ENCODE measurements around the gene GAS7. TPM values are rescaled to one million over a fixed set of nuclear protein-coding genes. Genes with fewer than 3 reads are reported as not detected.

Gene GAS7
- total RNA-seq, 1 experiment from 2014 or later: 6.0 TPM

GRCh38 chr17:9968008-9968407 lies 230.4 kb downstream of the GAS7 start:
- no peak overlapping the region for H3K9ac ChIP-seq (ENCODE audit: extremely low read depth, insufficient read length, low read length)
- no peak overlapping the region for H3K14ac ChIP-seq (ENCODE audit: insufficient read depth, low read length)
- no peak for DNase-seq
- H3K23me2 ChIP-seq (ENCODE audit: insufficient read length, low read depth, low read length, poor library complexity, severe bottlenecking): no peaks in the 10 kb centered on the region
- no peak overlapping the region for H3K23ac ChIP-seq (ENCODE audit: insufficient read length, low read depth, low read length)
- no peaks in the 10 kb centered on the region for H3K27me3 ChIP-seq (ENCODE audit: insufficient read depth, low read length)
- no peaks in the 10 kb centered on the region for H3K4me1 ChIP-seq (ENCODE audit: insufficient read depth, low read length)
- Mint-ChIP-seq H3K27ac (no peak overlapping the region), H3K4me3 (no peak overlapping the region), H3K36me3 (ENCODE audit: insufficient read depth in 1 of 3, low read depth in 3 of 3) (no peaks in the 10 kb centered on the region), H3K9me3 (no peaks in the 10 kb centered on the region; a peak in 1 of 5 replicates), H3K4me1 (peaks cover 16 to 31% of the 10 kb centered on the region in 2 experiments), H3K27me3 (ENCODE audit: low read depth) (no peaks in the 10 kb centered on the region)
- no peak overlapping the region for H3K56ac ChIP-seq (ENCODE audit: insufficient read length, low read depth, low read length)
- H2BK5ac ChIP-seq (ENCODE audit: insufficient read length, low read length): no peak overlapping the region
- H4K20me1 ChIP-seq (ENCODE audit: control insufficient read depth, insufficient read depth, insufficient read length): no peaks in the 10 kb centered on the region
- H3K79me2 ChIP-seq (ENCODE audit: insufficient read depth, low read length): no peaks in the 10 kb centered on the region
- H2AK5ac ChIP-seq (ENCODE audit: insufficient read length, low read length): no peak overlapping the region
- TF ChIP-seq CTCF (conservative IDR thresholded peaks at IDR 0.05): no peak
- no CpG with 5 or more reads among the region's 5 CpGs for WGBS (ENCODE audit: extremely low coverage, insufficient read length, low lambda C conversion rate)
- no peak overlapping the region for H4K91ac ChIP-seq (ENCODE audit: insufficient read length, low read depth, low read length)
- no peak overlapping the region for H4K5ac ChIP-seq (ENCODE audit: insufficient read length, low read depth, low read length)
- no peak overlapping the region for H2BK15ac ChIP-seq (ENCODE audit: low read depth, low read length)
- H3T11ph ChIP-seq (ENCODE audit: low read length): no peak overlapping the region
- H3K9me3 ChIP-seq (ENCODE audit: control insufficient read depth, low read depth, low read length): no peaks in the 10 kb centered on the region
- no peak overlapping the region for H2BK120ac ChIP-seq (ENCODE audit: low read depth, low read length, poor library complexity, severe bottlenecking)
- H2BK12ac ChIP-seq (ENCODE audit: insufficient read length, low read depth, low read length): no peak overlapping the region
- H3K27ac ChIP-seq (ENCODE audit: insufficient read length, low read depth, low read length): no peak overlapping the region
- no peaks in the 10 kb centered on the region for H3K79me1 ChIP-seq (ENCODE audit: insufficient read depth, low read depth, low read length, poor library complexity, severe bottlenecking)
- H3K18ac ChIP-seq (ENCODE audit: insufficient read length, low read depth, low read length): no peak overlapping the region
- no peak overlapping the region for H3K4me2 ChIP-seq (ENCODE audit: insufficient read depth, insufficient read length, low read length)
- H2AFZ ChIP-seq (ENCODE audit: low read length): no peak overlapping the region
- H3K4ac ChIP-seq (ENCODE audit: low read depth, low read length): no peak overlapping the region
- no peak overlapping the region for H4K8ac ChIP-seq (replicated peaks; ENCODE audit: insufficient read length, low read depth, low read length)
- H2BK20ac ChIP-seq (ENCODE audit: low read depth, low read length, poor library complexity, severe bottlenecking): no peak overlapping the region
